Measurements from ENCODE around the gene ZNF618. TPM values are rescaled to one million over a fixed set of nuclear protein-coding genes. Genes with fewer than 3 reads are reported as not detected.
"Not testable (repeated sequence)": the region's sequence is repeated elsewhere in the genome, so short reads cannot be mapped to it uniquely, and the experiment has no call there.

Gene ZNF618
- total RNA-seq, 4 donors from 2014 or later = 0.26 to 1.2 (median 1.0) TPM

GRCh38 chr9:113995963-113996362 lies 119.9 kb downstream of the ZNF618 start:
- Histone ChIP-seq H3K4me1 (peaks cover 31 to 32% of the 10 kb centered on the region in 2 donors), H3K27me3 (no peaks in the 10 kb centered on the region), H3K36me3 (no peaks in the 10 kb centered on the region), H3K27ac (no peak overlapping the region), H3K4me3 (no peak overlapping the region), H3K9me3 (no peaks in the 10 kb centered on the region)
- TF ChIP-seq POLR2A (IDR thresholded peaks at IDR 0.05) = no peak
- TF ChIP-seq CTCF (IDR thresholded peaks at IDR 0.05 in 4 of 5, conservative IDR thresholded peaks at IDR 0.05 in 1 of 5) = no peak
- ATAC-seq (no peak), DNase-seq (no peak)
- intact Hi-C loops (cut with DNase I; ENCODE audit: low total_unique reads) (no loop called here), in situ Hi-C loops (cut with MboI; ENCODE audit: low sequenced_read_pairs in 4 of 4) (no loop called here)

GRCh38 chr9:113996531-113997001 lies 120.5 kb downstream of the ZNF618 start:
- TF ChIP-seq POLR2A (IDR thresholded peaks at IDR 0.05) = no peak
- no peak for TF ChIP-seq CTCF (IDR thresholded peaks at IDR 0.05 in 4 of 5, conservative IDR thresholded peaks at IDR 0.05 in 1 of 5)
- intact Hi-C loops (cut with DNase I; ENCODE audit: low total_unique reads) (no loop called here), in situ Hi-C loops (cut with MboI; ENCODE audit: low sequenced_read_pairs in 4 of 4) (no loop called here)
- H3K4me3 ChIP-seq = no peak overlapping the region
- peaks cover 31 to 32% of the 10 kb centered on the region in 2 donors for H3K4me1 ChIP-seq
- no peak overlapping the region for H3K27ac ChIP-seq
- no peaks in the 10 kb centered on the region for H3K27me3 ChIP-seq
- no peaks in the 10 kb centered on the region for H3K9me3 ChIP-seq
- H3K36me3 ChIP-seq = no peaks in the 10 kb centered on the region
- no peak for DNase-seq
- no peak for ATAC-seq

- DNase-seq; H3K27ac ChIP-seq; H3K9me3 ChIP-seq; intact Hi-C loops (cut with DNase I; ENCODE audit: low total_unique reads); H3K4me3 ChIP-seq; H3K36me3 ChIP-seq; H3K27me3 ChIP-seq; in situ Hi-C loops (cut with MboI; ENCODE audit: low sequenced_read_pairs in 4 of 4); ATAC-seq: not testable (repeated sequence)
- peaks cover 26 to 30% of the 10 kb centered on the region in 2 donors for H3K4me1 ChIP-seq
Observed at GRCh38 chr9:113997064-113997463, 121.0 kb downstream of the ZNF618 start.

GRCh38 chr9:113997610-113998009 lies 121.5 kb downstream of the ZNF618 start:
- Histone ChIP-seq H3K27me3 (no peaks in the 10 kb centered on the region), H3K36me3 (no peaks in the 10 kb centered on the region), H3K4me1 (peaks cover 21 to 25% of the 10 kb centered on the region in 2 donors), H3K9me3 (no peaks in the 10 kb centered on the region), H3K4me3 (no peak overlapping the region), H3K27ac (no peak overlapping the region)
- TF ChIP-seq CTCF (IDR thresholded peaks at IDR 0.05 in 4 of 5, conservative IDR thresholded peaks at IDR 0.05 in 1 of 5) (no peak), POLR2A (IDR thresholded peaks at IDR 0.05) (no peak)
- ATAC-seq (no peak), DNase-seq (no peak)
- intact Hi-C loops (cut with DNase I; ENCODE audit: low total_unique reads) (no loop called here), in situ Hi-C loops (cut with MboI; ENCODE audit: low sequenced_read_pairs in 4 of 4) (no loop called here)

GRCh38 chr9:113998114-113998513 lies 122.0 kb downstream of the ZNF618 start:
- ATAC-seq (no peak), DNase-seq (no peak)
- no peaks in the 10 kb centered on the region for H3K27me3 ChIP-seq
- H3K27ac ChIP-seq = no peak overlapping the region
- in situ Hi-C loops (cut with MboI; ENCODE audit: low sequenced_read_pairs in 4 of 4) (no loop called here), intact Hi-C loops (cut with DNase I; ENCODE audit: low total_unique reads) (no loop called here)
- H3K4me1 ChIP-seq = peaks cover 16 to 20% of the 10 kb centered on the region in 2 donors
- TF ChIP-seq CTCF (IDR thresholded peaks at IDR 0.05 in 4 of 5, conservative IDR thresholded peaks at IDR 0.05 in 1 of 5) (no peak), POLR2A (IDR thresholded peaks at IDR 0.05) (no peak)
- H3K4me3 ChIP-seq = no peak overlapping the region
- H3K36me3 ChIP-seq = no peaks in the 10 kb centered on the region
- no peaks in the 10 kb centered on the region for H3K9me3 ChIP-seq
